Neuronal stem cell (in vitro differentiated cells): Measurements from ENCODE around the gene SPEM2.
A peak's percentile ranks its signal among the peaks of the same experiment; 100 is the strongest.

Experiments
- DNase-seq: peaks from one replicate; pipeline ENCODE4 v3.0.0-alpha.2; 2013; ENCODE audit warnings: low spot score
- H2AFZ ChIP-seq: one replicate; pipeline ENCODE4 v1.6.1; 2013; ENCODE audit warnings: mild to moderate bottlenecking, low read length, inconsistent platforms
- H2AK5ac ChIP-seq: 2 replicates; pipeline ENCODE4 v1.6.1; 2013; ENCODE audit warnings: low read depth, mild to moderate bottlenecking, inconsistent platforms, low read length, moderate library complexity, mixed read lengths
- H2BK120ac ChIP-seq: 2 replicates; pipeline ENCODE4 v1.6.1; 2013; ENCODE audit warnings: low read depth, mild to moderate bottlenecking, inconsistent platforms, low read length, moderate library complexity, mixed read lengths
- H2BK12ac ChIP-seq: one replicate; pipeline ENCODE4 v1.6.1; 2013; ENCODE audit warnings: low read length, inconsistent platforms
- H2BK15ac ChIP-seq: 2 replicates; pipeline ENCODE4 v1.6.1; 2013; ENCODE audit warnings: mild to moderate bottlenecking, low read length, inconsistent platforms, mixed read lengths
- H2BK5ac ChIP-seq: one replicate; pipeline ENCODE4 v1.6.1; 2013; ENCODE audit warnings: inconsistent platforms, mild to moderate bottlenecking, low read length, moderate library complexity
- H3K14ac ChIP-seq: one replicate; pipeline ENCODE4 v1.6.1; 2013; ENCODE audit warnings: low read length, inconsistent platforms
- H3K18ac ChIP-seq: 2 replicates; pipeline ENCODE4 v1.6.1; 2013; ENCODE audit warnings: low read length, inconsistent platforms
- H3K23ac ChIP-seq: 2 replicates; pipeline ENCODE4 v1.6.1; 2013; ENCODE audit warnings: low read depth, mild to moderate bottlenecking, mixed read lengths, low read length, inconsistent platforms; ENCODE audit not compliant: poor library complexity
- H3K27ac ChIP-seq: replicated peaks from 3 replicates; pipeline ENCODE4 v1.5.1; 2013; ENCODE audit warnings: low read length, inconsistent platforms
- H3K27me3 ChIP-seq, 3 experiments: 2 replicates each; pipeline ENCODE4 v1.6.1; 2013; ENCODE audit warnings: low read length in 3 of 3, mild to moderate bottlenecking in 2 of 3, inconsistent platforms in 1 of 3, low read depth in 1 of 3, mixed read lengths in 1 of 3, moderate library complexity in 1 of 3; ENCODE audit not compliant: control insufficient read depth in 3 of 3, insufficient read depth in 3 of 3
- H3K36me3 ChIP-seq, 2 donors: replicated peaks in 1 of 2; 2 replicates each; pipeline ENCODE4 v1.6.1; 2013; ENCODE audit warnings: low read length in 2 of 2; ENCODE audit not compliant: control insufficient read depth in 2 of 2, insufficient read depth in 2 of 2
- H3K4ac ChIP-seq: 2 replicates; pipeline ENCODE4 v1.6.1; 2013; ENCODE audit warnings: inconsistent platforms, mild to moderate bottlenecking, low read length, moderate library complexity
- H3K4me1 ChIP-seq, 2 donors: 1 replicate in 1 of 2; 2 replicates in 1 of 2; pipeline ENCODE4 v1.6.1; 2013; ENCODE audit warnings: low read length in 2 of 2, low read depth in 1 of 2; ENCODE audit not compliant: control insufficient read depth in 2 of 2, insufficient read depth in 1 of 2
- H3K4me2 ChIP-seq: one replicate; pipeline ENCODE4 v1.6.1; 2013; ENCODE audit warnings: mild to moderate bottlenecking, low read length, inconsistent platforms; ENCODE audit not compliant: insufficient read depth, poor library complexity, severe bottlenecking
- H3K4me3 ChIP-seq, 2 donors: 2 replicates each; pipeline ENCODE4 v1.5.1; 2013; ENCODE audit warnings: low read length in 2 of 2, mild to moderate bottlenecking in 2 of 2, inconsistent platforms in 1 of 2, moderate library complexity in 1 of 2
- H3K79me1 ChIP-seq: one replicate; pipeline ENCODE4 v1.6.1; 2013; ENCODE audit warnings: low read depth, mild to moderate bottlenecking, inconsistent platforms, low read length, moderate library complexity
- H3K9ac ChIP-seq: one replicate; pipeline ENCODE4 v1.6.1; 2013; ENCODE audit warnings: mild to moderate bottlenecking, low read depth, low read length, inconsistent platforms; ENCODE audit not compliant: poor library complexity
- H3K9me3 ChIP-seq, 2 donors: replicated peaks in 1 of 2; 2 replicates each; pipeline versions ENCODE3 to v1.6.1; 2013; ENCODE audit warnings: low read length in 2 of 2, mild to moderate bottlenecking in 2 of 2, inconsistent platforms in 1 of 2, low read depth in 1 of 2, mixed read lengths in 1 of 2, moderate library complexity in 1 of 2; ENCODE audit not compliant: control insufficient read depth in 2 of 2, insufficient read depth in 1 of 2
- H4K8ac ChIP-seq: one replicate; pipeline ENCODE4 v1.6.1; 2013; ENCODE audit warnings: low read depth, mild to moderate bottlenecking, inconsistent platforms, low read length, moderate library complexity
- H4K91ac ChIP-seq: one replicate; pipeline ENCODE4 v1.6.1; 2013; ENCODE audit warnings: low read length, low read depth, mild to moderate bottlenecking, inconsistent platforms; ENCODE audit not compliant: poor library complexity
- WGBS, 2 donors: extraction: QIAGEN DNeasy Blood & Tissue Kit; methylation state at CpG; one replicate each; pipeline ENCODE4 v1.1.7; 2013; ENCODE audit warnings: missing lambda C conversion rate in 2 of 2, mixed read lengths in 1 of 2; ENCODE audit not compliant: insufficient read length in 2 of 2, insufficient replicate concordance in 1 of 2; ENCODE audit errors: extremely low coverage in 2 of 2; 5-methylcytosine and 5-hydroxymethylcytosine counted together

The SPEM2 gene

GRCh38 chr17:7460850-7461660 is 35.6 kb downstream of the SPEM2 start:
- Histone ChIP-seq H2BK15ac (no peak overlapping the region), H3K27me3 (no peaks in the 10 kb centered on the region), H2AK5ac (peak overlapping the region; percentile 98), H4K91ac (no peak overlapping the region), H3K23ac (no peak overlapping the region), H3K9ac (no peak overlapping the region), H2BK12ac (no peak overlapping the region), H3K4me3 (no peak overlapping the region), H4K8ac (no peak overlapping the region), H2BK120ac (no peak overlapping the region), H3K4me1 (peaks cover 0 to 10% of the 10 kb centered on the region in 2 donors), H3K79me1 (peaks cover 5% of the 10 kb centered on the region), H3K4ac (no peak overlapping the region), H3K18ac (peak overlapping the region; percentile 49), H2AFZ (no peak overlapping the region), H3K9me3 (peaks cover 0 to 4% of the 10 kb centered on the region in 2 donors), H3K27ac (peak overlapping the region; percentile 12), H3K14ac (no peak overlapping the region), H3K4me2 (no peak overlapping the region), H3K36me3 (peaks cover 3 to 30% of the 10 kb centered on the region in 2 donors), H2BK5ac (peak overlapping the region; percentile 62)
- DNase-seq = no peak
- WGBS, 2 donors = no CpG with 5 or more reads among the region's 7 CpGs

- peaks cover 5 to 36% of the 10 kb centered on the region in 2 donors for H3K36me3 ChIP-seq
- no peak overlapping the region for H3K27ac ChIP-seq
- no peak overlapping the region for H3K9ac ChIP-seq
- WGBS, 2 donors = 100% methylated on average over 2 of the region's 44 CpGs; no CpG with 5 or more reads in 1 of the 2 donors
- H3K9me3 ChIP-seq = no peaks in the 10 kb centered on the region
- no peak overlapping the region for H2BK5ac ChIP-seq
- no peak overlapping the region for H2AFZ ChIP-seq
- peak overlapping the region; percentile 83 for H3K14ac ChIP-seq
- H4K91ac ChIP-seq = peak overlapping the region; percentile 7
- no peak for DNase-seq
- peaks cover 5 to 10% of the 10 kb centered on the region in 2 donors for H3K4me1 ChIP-seq
- no peak overlapping the region for H4K8ac ChIP-seq
- no peaks in the 10 kb centered on the region for H3K27me3 ChIP-seq
- H2BK15ac ChIP-seq = peak overlapping the region; percentile 63
- H3K4me2 ChIP-seq = no peak overlapping the region
- peak overlapping the region; percentile 75 for H2BK12ac ChIP-seq
- no peak overlapping the region for H3K23ac ChIP-seq
- peak overlapping the region; percentile 51 for H3K18ac ChIP-seq
- H3K4ac ChIP-seq = no peak overlapping the region
- no peak overlapping the region for H2BK120ac ChIP-seq
- peaks cover 8% of the 10 kb centered on the region for H3K79me1 ChIP-seq
- H3K4me3 ChIP-seq = no peak overlapping the region
- peak overlapping the region; percentile 98 for H2AK5ac ChIP-seq
Observed at GRCh38 chr17:7462474-7463371, 37.3 kb downstream of the SPEM2 start.

- Histone ChIP-seq H2AK5ac (peak overlapping the region; percentile 26), H2BK5ac (no peak overlapping the region), H3K27ac (no peak overlapping the region), H2AFZ (no peak overlapping the region), H2BK120ac (no peak overlapping the region), H3K4me1 (peaks cover 7 to 12% of the 10 kb centered on the region in 2 donors), H3K4ac (no peak overlapping the region), H4K91ac (no peak overlapping the region), H3K4me2 (no peak overlapping the region), H3K14ac (no peak overlapping the region), H3K18ac (peak overlapping the region; percentile 35), H3K4me3 (no peak overlapping the region), H2BK12ac (no peak overlapping the region), H3K79me1 (peaks cover 8% of the 10 kb centered on the region), H3K36me3 (peaks cover 5 to 36% of the 10 kb centered on the region in 2 donors), H2BK15ac (no peak overlapping the region), H4K8ac (no peak overlapping the region), H3K23ac (no peak overlapping the region), H3K27me3 (no peaks in the 10 kb centered on the region), H3K9me3 (no peaks in the 10 kb centered on the region), H3K9ac (no peak overlapping the region)
- no peak for DNase-seq
- no CpG with 5 or more reads among the region's 14 CpGs for WGBS, 2 donors
Observed at GRCh38 chr17:7463372-7463846, 38.0 kb downstream of the SPEM2 start.
